Stomach (tissue), 9 donors: ENCODE results near the gene PPM1E. TPM values are rescaled to one million over a fixed set of nuclear protein-coding genes. Genes with fewer than 3 reads are reported as not detected.

Experiments
- DNase-seq, 2 donors: peaks; one replicate each; pipeline versions ENCODE4 v3.0.0 to v3.0.0-alpha.2; 2013 to 2019
- H3K27ac ChIP-seq, 5 donors: fragments of 200-600 bp in 4 of 5; sonication (generic) in 4 of 5; one replicate each; pipeline ENCODE4 v1.5.1; 2013 to 2019; ENCODE audit warnings: mild to moderate bottlenecking in 1 of 5, moderate library complexity in 1 of 5
- H3K27me3 ChIP-seq, 3 donors: fragments of 200-600 bp; sonication (generic); one replicate each; pipeline ENCODE4 v1.5.1; 2017 to 2019; ENCODE audit warnings: mixed run types in 1 of 3
- H3K36me3 ChIP-seq, 4 donors: fragments of 200-600 bp; sonication (generic); 1 replicate in 3 of 4; 2 replicates in 1 of 4; pipeline ENCODE4 v1.5.1; 2016 to 2019
- H3K4me1 ChIP-seq, 4 donors: fragments of 200-600 bp; sonication (generic); one replicate each; pipeline ENCODE4 v1.5.1; 2016 to 2019
- H3K4me3 ChIP-seq, 4 donors: fragments of 200-600 bp; sonication (generic) in 3 of 4; one replicate each; pipeline ENCODE4 v1.5.1; 2016 to 2019; ENCODE audit warnings: mild to moderate bottlenecking in 1 of 4
- H3K9me3 ChIP-seq, 4 donors: fragments of 200-600 bp; sonication (generic); one replicate each; pipeline ENCODE4 v1.5.1; 2016 to 2019
- CTCF ChIP-seq, 7 experiments: fragments of 450-650 bp in 4 of 7; fragments of 200-600 bp in 3 of 7; sonication (generic) in 3 of 7; IDR thresholded peaks; one replicate each; pipeline ENCODE4 v1.5.1; 2016 to 2019; ENCODE audit warnings: antibody characterized with exemption in 7 of 7, control low read depth in 2 of 7, mild to moderate bottlenecking in 1 of 7
- EP300 ChIP-seq: sonication (generic); formaldehyde crosslinking; IDR thresholded peaks from one replicate; pipeline ENCODE4 v1.6.1; 2017; ENCODE audit warnings: antibody characterized with exemption
- POLR2A ChIP-seq, 4 donors: fragments of 450-650 bp; IDR thresholded peaks; one replicate each; pipeline ENCODE4 v1.6.1; 2016; ENCODE audit warnings: antibody characterized with exemption in 4 of 4, control low read depth in 2 of 4, mild to moderate bottlenecking in 1 of 4, moderate library complexity in 1 of 4
- POLR2AphosphoS5 ChIP-seq, 3 donors: sonication (generic); formaldehyde crosslinking; IDR thresholded peaks; one replicate each; pipeline ENCODE4 v1.6.1; 2016; ENCODE audit warnings: antibody characterized with exemption in 3 of 3
- WGBS, 5 donors: extraction: QIAGEN DNeasy Blood & Tissue Kit in 3 of 5; methylation state at CpG; one replicate each; pipeline versions ENCODE4 v1.1.5 to v1.1.7; 2013 to 2018; 5-methylcytosine and 5-hydroxymethylcytosine counted together
- intact Hi-C: fragments of 100-400 bp; cut with DNase I; formaldehyde crosslinking; loops from one replicate; pipeline ENCODE4 v1.15.1; 2023; ENCODE audit warnings: low total_unique reads
- polyA plus RNA-seq, 3 donors: library from polyadenylated mRNA; stranded (reverse); fragments of 200-250 nt; gene quantifications; one replicate each; pipeline ENCODE4 v1.2.3, GENCODE V29; 2013
- small RNA-seq, 4 donors: library from RNA; depleted of rRNA; stranded (forward); fragments of <200 nt; gene quantifications; one replicate each; pipeline ENCODE3, GENCODE V24; 2016
- total RNA-seq, 5 donors: library from RNA; depleted of rRNA; stranded (reverse); fragments of >200 nt; gene quantifications; one replicate each; pipeline versions ENCODE4 v1.1.0 to v1.2.3, GENCODE V29; 2014 to 2016
- donor health status: healthy with polysubstance abuse.
- donor health status: Bipolar disorder and iron deficiency.
- donor health status: healthy.

The PPM1E gene
- total and polyA plus RNA-seq, 8 donors: 0.08 to 0.92 (median 0.15) TPM; not detected in 3

GRCh38 chr17:59030811-59031210 is 275.2 kb downstream of the PPM1E start:
- H3K27me3 ChIP-seq: no peaks in the 10 kb centered on the region
- H3K4me1 ChIP-seq: peaks cover 0 to 6% (median 0%) of the 10 kb centered on the region in 4 donors
- H3K36me3 ChIP-seq: peaks cover 0 to 65% (median 54%) of the 10 kb centered on the region in 4 donors
- no peak for DNase-seq
- no peak overlapping the region for H3K4me3 ChIP-seq
- 88 to 94% (median 92%) methylated on average over 1 of the region's 1 CpG for WGBS, 5 donors
- intact Hi-C loops: no loop called here
- no peak overlapping the region for H3K27ac ChIP-seq
- no peak for TF ChIP-seq POLR2A (IDR thresholded peaks at IDR 0.05)
- no peak for TF ChIP-seq CTCF (IDR thresholded peaks at IDR 0.05)
- no peak for TF ChIP-seq POLR2AphosphoS5 (IDR thresholded peaks at IDR 0.05)
- TF ChIP-seq EP300: no peak
- no peaks in the 10 kb centered on the region for H3K9me3 ChIP-seq

Small RNAs within 50 kb of the gene (small RNA-seq; reads per million reads assigned to genes)
- gene AC025521.1 (0 reads per million in 4 donors), gene RF00017 (0 reads per million in 4 donors), gene RNU6-518P (0 reads per million in 4 donors)

Other genes starting within 250 kb of the PPM1E start
- 100 to 1,000 TPM in 1 of 5 donors, 10 to 100 TPM in 4; 24.3 to 126 (median 29.9) TPM for gene MTMR4, start 241.2 kb upstream of the PPM1E start, total RNA-seq
- gene MTMR4, start 241.2 kb upstream of the PPM1E start, polyA plus RNA-seq: 1 to 10 TPM; 5.8 to 9.1 (median 7.1) TPM
- gene TEX14, start 63.8 kb upstream of the PPM1E start, total RNA-seq: not detected
- under 1 TPM in 2 of 3 donors, not detected in 1; 0.03 to 0.06 TPM for gene TEX14, start 63.8 kb upstream of the PPM1E start, polyA plus RNA-seq
- gene RAD51C, start 63.3 kb upstream of the PPM1E start, total RNA-seq: 10 to 100 TPM in 3 of 5 donors, 1 to 10 TPM in 1, not detected in 1; 1.2 to 44.6 (median 23.7) TPM
- gene RAD51C, start 63.3 kb upstream of the PPM1E start, polyA plus RNA-seq: 10 to 100 TPM; 13.7 to 22.9 (median 21.5) TPM